ENCODE data around the gene FAF1.

- no peak for TF ChIP-seq CTCF (IDR thresholded peaks at IDR 0.05)
- TF ChIP-seq POLR2A (IDR thresholded peaks at IDR 0.05), result no peak
Observed at GRCh38 chr1:50949286-50949982, 10.6 kb downstream of the FAF1 start.
